HG02938 (cell line): ENCODE measurements around the gene WDR83.
"Not testable (repeated sequence)": the region's sequence is repeated elsewhere in the genome, so short reads cannot be mapped to it uniquely, and the experiment has no call there.

Source experiments
- ATAC-seq: cut with Tn5 transposase; IDR thresholded peaks from one replicate; pipeline ENCODE4 v1.9.1; 2021; ENCODE audit warnings: mild to moderate bottlenecking, moderate library complexity; ENCODE audit not compliant: unreplicated experiment

WDR83 gene

GRCh38 chr19:12681074-12681987 lies 14.7 kb downstream of the WDR83 start, which contains the start of gene DHPS:
Gene DHPS, minus strand, starts transcription at chr19:12681880. Its CDS starts 114 bp downstream, at chr19:12681766.
- ATAC-seq, result peak; percentile 72

GRCh38 chr19:12685831-12686230 lies 19.2 kb downstream of the WDR83 start:
- no peak for ATAC-seq

- no peak for ATAC-seq
These were observed 21.0 kb downstream of the WDR83 start, which contains the start of gene GNG14 for GRCh38 chr19:12687496-12688196. Gene GNG14, plus strand, starts transcription at chr19:12687998. Its CDS starts 51 bp downstream, at chr19:12688049.

- no peak for ATAC-seq
These were observed 22.4 kb downstream of the WDR83 start for GRCh38 chr19:12689012-12689411.

GRCh38 chr19:12689581-12690216 lies 23.1 kb downstream of the WDR83 start:
- no peak for ATAC-seq

- ATAC-seq, result no peak
These were observed 26.4 kb downstream of the WDR83 start for GRCh38 chr19:12692960-12693359.

GRCh38 chr19:12694641-12695040 lies 28.0 kb downstream of the WDR83 start:
- no peak for ATAC-seq

GRCh38 chr19:12695096-12695495 lies 28.5 kb downstream of the WDR83 start:
- ATAC-seq, result no peak

GRCh38 chr19:12695514-12695913 lies 28.9 kb downstream of the WDR83 start:
- no peak for ATAC-seq

GRCh38 chr19:12695997-12696365 lies 29.4 kb downstream of the WDR83 start:
- ATAC-seq, result peak; percentile 20

GRCh38 chr19:12696366-12697335 lies 30.0 kb downstream of the WDR83 start, which contains the start of gene FBXW9:
Gene FBXW9, minus strand, starts transcription at chr19:12696631. Its CDS starts 50 bp downstream, at chr19:12696581.
- ATAC-seq, result peak; percentile 64

GRCh38 chr19:12697425-12697824 lies 30.8 kb downstream of the WDR83 start:
- not testable (repeated sequence) for ATAC-seq

- ATAC-seq, result no peak
These were observed 31.5 kb downstream of the WDR83 start for GRCh38 chr19:12698138-12698537.

GRCh38 chr19:12701596-12702282 lies 35.1 kb downstream of the WDR83 start:
- ATAC-seq, result no peak

GRCh38 chr19:12703046-12703445 lies 36.4 kb downstream of the WDR83 start:
- no peak for ATAC-seq

GRCh38 chr19:12705169-12705568 lies 38.6 kb downstream of the WDR83 start:
- no peak for ATAC-seq

- no peak for ATAC-seq
These were observed 39.2 kb downstream of the WDR83 start for GRCh38 chr19:12705654-12706331.

GRCh38 chr19:12706332-12706718 lies 39.7 kb downstream of the WDR83 start:
- ATAC-seq, result no peak

- no peak for ATAC-seq
These were observed 42.0 kb downstream of the WDR83 start for GRCh38 chr19:12708641-12709040.
